NCI-H2029 treated with DMSO at 0.1 percent for 48 hours (cell line): ENCODE results near the gene KLHDC7B.

Experiments
- DNase-seq: peaks from one replicate; lab custom pipeline; 2025; lab: John Stamatoyannopoulos, UW

The KLHDC7B gene

DNA sequence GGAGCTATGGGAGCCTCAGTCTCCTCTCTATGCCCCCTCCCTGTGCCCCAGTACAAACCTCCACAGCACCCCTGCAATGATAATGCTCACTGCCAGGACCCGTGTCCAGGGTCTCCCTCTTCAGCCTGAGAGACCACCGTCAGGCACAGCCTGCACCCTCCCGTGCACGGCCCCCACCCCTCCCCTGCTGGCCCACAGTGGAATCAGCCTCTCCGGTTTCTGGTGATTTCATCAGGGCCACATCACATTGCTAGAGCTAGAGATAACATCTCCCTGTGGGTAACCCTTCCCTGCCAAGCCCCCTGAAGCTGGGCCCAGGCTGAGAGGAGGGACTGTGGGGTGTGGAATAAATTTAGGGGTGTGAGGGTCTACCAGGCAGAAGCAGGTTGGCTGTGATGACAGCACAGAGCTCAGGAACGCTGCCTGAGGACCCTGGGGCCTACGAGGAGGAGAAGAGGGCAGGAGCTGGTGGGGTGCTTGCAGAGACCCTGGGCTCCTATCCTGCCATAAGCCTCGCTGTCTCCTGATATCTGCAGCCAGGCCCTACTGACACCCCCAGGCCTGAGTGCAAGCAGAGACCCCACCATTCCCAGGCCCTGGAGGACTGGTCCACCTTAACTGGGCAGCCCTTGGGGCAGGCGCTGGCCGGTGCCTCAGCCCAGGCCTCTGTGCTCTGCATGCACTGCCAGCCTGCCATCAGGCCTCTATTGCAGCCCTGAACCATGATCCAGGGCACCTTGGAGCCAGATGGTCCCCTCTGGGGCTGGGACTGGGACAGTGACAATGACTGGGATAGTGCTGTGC, at the start of gene KLHDC7B:
KLHDC7B (plus strand) TSS at position 378 of the 804 bp plus-strand sequence; CDS start at position 723, 345 bp downstream.
- DNase-seq = no peak

DNA sequence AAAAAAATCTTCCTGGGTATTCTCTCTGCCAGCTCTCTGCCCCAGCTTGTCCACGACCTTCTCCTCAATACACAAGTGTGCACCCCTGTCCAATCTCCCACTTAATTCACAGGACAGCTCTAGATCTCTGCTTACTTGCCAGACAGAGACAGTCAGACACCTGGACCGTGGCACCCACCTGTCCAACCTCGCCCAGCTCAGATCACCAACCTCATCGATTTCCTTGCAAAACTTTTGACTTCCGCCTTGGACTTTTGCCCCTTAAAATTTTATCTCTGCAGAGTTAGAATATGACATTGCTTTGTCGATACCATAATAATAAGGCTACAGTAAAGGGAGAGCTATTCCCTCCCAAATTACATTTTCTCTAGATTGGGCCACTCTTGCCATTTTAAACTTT, 48.6 kb upstream of the KLHDC7B start:
- no peak for DNase-seq

DNA sequence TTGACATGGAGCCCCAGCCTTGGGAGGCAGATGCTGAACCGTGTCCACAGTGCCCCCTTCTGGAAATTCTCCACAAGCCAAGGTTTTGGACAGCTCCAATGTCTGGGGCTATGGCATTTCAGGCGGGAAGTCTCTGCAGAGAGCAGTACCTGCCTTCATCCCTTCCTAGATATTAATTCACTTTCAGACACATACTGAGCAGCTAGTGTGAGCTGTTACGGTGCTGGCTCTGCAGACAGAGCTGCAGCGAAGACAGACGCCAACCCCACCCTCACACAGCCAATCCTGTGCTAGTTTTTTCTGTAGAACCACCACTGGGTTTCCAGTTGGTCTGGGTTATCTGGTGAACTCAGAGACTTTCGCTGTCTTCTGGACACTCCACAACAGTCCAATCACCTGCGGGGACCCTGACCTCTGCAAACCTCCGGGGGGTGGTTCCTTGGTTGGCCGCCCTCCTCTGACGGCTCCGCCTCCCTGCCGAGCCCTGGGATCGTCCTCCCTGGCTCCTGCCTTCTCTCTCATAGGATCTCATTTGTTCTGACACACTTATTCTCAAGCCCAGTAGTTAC, 47.3 kb upstream of the KLHDC7B start:
- DNase-seq = peak; percentile 29

DNA sequence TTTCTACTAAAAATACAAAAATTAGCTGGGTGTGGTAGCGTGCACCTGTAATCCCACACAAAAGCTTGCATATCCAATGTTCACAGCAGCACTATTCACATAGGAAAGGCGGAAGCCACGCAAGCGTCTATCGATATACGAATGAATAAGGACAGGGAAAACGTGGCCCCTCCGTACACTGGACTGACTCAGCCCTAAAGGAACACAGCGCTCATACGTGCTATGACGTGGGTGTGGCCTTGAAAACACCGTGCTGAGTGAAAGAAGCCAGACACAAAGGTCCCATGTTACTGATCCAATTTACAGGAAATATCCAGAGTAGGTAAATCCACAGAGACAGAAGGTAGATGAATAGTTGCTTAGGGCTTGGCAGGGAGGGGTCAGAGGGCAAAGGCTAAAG, 45.2 kb upstream of the KLHDC7B start:
- DNase-seq = no peak

DNA sequence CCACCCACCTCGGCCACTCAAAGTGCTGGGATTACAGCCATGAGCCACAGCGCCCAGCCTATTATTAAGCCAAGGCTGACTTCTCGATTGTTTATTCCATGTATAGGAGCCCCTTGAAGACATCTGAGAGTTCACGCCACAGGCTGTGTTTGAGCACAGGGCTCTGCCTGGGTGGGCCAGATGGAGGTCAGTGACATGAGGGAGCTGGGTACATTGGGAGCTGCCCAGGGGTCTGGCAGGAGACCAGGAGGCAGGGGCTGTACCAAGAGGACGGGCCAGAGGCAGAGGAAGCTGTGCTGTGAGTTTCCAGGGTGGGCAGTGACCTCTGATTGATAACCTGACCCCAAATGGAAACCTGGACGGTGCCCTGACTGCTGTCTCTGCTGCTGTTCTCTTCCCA, 43.6 kb upstream of the KLHDC7B start:
- no peak for DNase-seq

DNA sequence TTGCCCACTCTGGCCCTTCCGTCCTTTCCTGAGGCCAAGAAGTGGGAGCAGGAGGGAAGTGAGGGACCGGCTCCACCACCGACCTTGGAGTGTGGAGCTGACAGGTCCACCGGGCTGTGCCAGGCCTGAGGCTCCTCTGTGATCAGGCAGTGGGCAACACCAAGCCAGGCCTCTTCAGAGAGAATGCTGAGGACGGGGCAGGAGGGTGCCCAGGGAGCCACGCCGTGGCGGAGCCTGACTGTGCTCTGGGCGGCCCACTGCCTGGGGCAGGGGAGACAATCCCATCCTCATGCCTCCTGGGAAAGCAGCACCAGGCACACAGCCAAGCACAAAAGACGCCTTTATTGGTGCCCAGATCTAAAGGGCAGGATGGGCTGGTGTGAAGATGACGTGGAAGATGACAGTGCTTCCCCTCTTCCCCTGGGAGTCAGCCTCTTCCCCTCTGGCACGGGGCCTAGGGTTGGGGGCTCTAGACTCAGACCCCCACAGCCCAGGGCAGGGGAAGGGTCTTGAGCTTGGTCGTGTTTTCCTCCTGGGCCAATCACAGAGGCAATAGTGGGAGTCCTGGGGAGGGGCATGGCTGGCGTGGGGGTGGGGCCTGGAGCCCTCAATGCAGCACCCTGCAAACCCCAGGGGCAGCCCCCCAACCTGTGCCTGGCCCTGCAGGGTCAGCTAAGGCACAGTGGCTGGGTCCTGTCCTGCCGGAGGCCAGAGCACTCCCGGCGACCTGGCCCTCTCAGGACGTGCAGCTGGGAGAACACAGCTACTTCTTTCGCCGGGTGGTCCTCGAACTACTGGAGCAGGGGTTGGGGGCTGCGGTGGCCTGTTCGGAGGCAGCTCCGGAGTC, 42.8 kb upstream of the KLHDC7B start:
- no peak for DNase-seq

DNA sequence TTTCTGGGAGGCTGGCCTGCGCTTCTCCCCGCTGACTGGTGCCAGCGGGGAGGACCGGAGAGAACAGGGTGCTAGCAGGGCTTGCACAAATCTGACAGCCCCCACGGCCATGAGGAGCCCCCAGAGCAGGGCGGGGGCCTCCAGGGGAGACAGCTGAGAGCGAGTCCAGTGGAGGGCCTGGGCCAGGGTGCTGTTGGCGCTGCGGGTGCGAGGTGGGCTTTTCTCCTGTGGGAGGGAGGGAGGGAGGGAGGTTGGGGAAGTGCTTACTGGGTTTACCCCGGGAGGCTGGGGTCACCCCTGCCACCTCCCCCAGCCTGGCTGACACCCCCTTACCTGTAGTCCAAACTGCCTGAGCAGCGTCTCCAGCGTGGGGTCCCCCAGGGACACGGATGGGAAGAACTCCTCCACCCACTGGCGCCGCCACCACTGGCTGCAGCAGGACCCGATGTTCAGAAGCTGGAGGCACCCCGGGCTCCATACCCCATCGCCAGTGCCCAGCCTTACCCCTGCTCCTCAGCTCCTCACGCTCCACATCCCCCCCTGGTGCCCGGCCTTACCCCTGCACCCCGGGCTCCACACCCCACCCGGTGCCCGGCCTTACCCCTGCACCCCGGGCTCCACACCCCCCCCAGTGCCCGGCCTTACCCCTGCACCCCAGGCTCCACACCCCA, 42.1 kb upstream of the KLHDC7B start:
- no peak for DNase-seq

DNA sequence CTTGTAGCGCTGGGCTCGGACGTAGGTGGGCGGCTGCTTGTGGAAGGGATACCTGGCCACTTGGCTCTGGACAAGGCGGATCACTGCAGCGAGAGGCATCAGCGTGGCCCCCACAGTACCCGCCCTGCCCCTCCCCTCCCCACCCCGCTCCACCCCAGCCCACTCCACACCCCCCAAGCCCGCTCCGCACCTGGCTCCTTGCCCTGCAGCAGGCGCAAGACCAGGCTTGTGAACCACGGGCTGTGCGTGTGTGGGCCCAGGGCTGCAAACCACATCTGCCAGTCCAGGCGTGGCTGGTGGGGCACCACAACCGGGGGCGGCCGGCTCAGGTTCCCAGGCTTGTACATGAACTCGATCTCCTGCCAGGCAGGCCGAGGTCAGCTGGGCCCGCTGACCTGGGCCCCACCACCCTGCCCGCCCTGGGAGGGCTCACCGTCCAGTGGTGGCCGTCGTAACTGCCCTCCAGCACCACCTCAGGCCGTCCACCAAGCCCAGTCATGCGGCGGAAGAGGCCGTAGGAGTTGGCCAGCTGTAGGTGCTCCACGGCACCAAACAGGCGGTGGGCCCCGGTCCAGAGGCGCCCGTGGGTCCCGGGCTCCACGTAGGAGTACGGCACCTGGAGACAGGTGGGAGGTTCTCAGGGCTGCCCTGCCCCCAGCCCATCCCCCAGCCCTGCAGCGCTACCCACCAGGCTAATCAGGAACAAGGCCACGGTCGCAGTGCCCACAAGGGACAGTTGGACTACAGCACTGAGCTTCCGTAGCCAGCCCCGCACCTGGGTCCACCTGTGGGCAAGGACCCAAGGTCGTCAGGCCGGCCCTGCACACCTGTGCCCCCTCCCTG, 41.1 kb upstream of the KLHDC7B start:
- DNase-seq = no peak

DNA sequence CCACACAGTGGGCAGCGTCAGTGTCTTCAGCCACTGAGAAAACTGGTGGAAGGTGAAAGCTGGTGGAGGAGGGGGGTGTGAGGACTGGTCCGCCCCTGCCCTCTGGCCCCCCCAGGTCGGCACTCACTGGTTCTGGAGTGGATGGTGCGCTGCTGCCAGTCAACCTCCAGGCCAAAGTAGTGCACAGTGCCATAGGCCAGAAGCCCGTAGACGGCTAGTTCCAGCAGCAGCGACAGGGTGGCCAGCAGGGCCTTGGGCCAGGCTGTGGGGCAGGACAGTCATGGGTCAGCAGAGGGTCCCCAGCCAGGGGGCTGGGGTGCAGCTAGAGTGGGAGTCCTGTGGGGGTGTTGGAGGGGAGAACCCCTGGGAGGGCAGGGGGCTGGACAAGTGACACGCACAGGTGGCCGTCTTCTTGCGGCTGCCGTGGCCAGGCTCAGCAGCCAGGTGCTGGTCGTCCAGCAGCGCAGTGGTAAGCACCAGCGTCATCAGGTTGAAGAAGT, 40.4 kb upstream of the KLHDC7B start:
- DNase-seq = no peak

DNA sequence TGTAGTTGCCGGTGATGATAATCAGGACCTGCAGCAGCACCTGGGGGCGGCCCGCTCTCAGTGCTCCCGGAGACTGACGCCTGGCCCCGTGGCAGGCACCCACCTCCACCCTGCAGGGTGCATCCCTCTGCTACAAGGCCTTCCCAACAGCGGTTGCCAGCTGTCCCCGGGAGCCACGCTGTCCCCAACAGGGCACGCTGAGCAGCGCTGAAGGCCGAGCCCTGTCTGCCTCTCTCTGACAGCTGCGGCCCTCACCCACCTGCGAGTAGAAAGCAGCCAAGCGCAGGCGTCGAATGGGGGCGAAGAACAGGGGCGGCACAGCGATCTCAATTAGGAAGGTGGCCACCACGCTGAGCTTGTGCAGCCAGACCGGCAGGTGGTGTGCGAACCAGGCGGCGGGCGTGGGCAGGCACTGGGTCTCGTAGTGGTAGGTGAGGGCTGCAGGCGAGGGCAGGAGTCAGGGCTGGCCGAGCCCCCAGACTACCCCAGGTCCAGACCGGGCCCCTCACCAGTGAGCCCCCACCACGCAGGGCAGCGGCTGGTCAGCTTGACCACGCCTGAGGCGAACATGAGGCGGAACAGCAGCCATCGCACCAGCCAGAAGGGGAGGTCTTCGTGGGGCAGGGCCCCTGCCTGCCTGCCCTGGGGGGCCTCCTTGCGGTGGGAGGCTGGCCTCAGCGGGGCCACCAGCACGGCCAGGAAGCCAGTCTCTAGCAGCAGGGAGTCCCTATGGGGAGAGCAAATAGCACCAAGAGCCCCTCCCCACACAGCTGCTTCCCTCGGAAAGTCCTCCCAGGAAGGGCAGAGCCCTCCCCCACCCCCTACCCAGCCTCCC, 39.7 kb upstream of the KLHDC7B start:
- DNase-seq = no peak

DNA sequence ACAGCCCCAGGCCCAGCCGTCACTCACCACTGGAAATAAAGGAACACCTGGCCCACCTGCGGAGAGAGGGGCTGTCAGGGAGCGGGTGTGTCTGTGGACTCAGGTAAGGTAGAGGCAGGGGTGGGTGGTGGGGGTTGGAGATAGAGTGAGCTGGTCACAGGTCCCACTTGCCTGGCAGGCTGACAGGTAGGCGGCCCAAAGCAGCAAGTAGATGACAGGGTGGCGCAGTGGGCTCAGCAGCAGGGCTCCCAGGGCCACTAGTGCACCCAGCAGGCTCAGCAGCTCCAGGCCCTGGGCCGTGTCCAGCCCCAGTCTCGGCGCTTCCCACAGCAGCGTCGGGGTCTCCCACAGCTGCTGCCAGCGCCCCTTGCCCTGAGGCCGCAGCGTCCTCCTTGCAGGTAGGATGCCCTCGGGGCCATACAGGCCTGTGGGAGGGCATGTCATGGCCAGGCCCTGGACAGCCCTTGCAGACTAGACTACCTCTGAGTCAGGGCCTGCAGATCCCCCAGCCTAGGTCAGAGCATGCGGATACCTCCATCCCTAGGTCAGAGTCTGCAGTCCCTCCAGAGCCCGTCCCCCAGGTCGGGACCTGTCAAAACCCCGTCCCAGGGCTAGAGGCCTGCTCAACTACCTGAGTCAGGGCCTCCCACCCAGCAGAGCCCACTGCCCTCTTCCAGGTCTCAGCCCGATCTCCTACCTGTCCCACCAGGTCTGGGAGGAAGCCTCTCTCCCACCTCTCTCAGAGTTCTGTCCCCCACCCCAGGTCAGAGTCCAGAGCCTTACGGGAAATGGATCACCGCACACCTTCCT, 38.9 kb upstream of the KLHDC7B start:
- no peak for DNase-seq

DNA sequence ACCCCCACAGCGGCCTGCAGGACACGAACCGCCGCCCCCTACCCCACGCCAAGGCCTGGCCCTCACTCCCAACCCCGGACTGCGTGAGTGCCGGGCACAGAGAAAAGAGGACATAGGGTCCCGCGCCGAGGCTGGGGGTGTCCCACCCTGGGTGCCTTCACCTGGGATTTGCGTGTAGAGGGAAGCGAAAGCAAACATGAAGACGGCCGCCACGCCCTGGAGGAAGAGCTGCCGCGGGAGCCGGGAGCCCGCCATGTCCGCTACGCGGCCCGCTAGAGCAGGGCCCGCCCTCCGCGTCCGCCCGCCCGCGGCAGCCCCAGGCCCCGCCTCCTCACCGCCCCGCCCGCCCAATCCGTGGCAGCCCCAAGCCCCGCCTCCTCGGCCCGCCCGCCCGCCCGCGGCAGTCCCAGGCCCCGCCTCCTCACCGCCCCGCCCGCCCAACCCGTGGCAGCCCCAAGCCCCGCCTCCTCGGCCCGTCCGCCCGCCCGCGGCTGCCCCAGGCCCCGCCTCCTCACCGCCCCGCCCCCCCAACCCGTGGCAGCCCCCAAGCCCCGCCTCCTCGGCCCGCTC, 38.2 kb upstream of the KLHDC7B start, which contains the start of gene LMF2:
LMF2 (minus strand) TSS at position 282 of the 570 bp plus-strand sequence; CDS start at position 255, 27 bp downstream.
- no peak for DNase-seq

DNA sequence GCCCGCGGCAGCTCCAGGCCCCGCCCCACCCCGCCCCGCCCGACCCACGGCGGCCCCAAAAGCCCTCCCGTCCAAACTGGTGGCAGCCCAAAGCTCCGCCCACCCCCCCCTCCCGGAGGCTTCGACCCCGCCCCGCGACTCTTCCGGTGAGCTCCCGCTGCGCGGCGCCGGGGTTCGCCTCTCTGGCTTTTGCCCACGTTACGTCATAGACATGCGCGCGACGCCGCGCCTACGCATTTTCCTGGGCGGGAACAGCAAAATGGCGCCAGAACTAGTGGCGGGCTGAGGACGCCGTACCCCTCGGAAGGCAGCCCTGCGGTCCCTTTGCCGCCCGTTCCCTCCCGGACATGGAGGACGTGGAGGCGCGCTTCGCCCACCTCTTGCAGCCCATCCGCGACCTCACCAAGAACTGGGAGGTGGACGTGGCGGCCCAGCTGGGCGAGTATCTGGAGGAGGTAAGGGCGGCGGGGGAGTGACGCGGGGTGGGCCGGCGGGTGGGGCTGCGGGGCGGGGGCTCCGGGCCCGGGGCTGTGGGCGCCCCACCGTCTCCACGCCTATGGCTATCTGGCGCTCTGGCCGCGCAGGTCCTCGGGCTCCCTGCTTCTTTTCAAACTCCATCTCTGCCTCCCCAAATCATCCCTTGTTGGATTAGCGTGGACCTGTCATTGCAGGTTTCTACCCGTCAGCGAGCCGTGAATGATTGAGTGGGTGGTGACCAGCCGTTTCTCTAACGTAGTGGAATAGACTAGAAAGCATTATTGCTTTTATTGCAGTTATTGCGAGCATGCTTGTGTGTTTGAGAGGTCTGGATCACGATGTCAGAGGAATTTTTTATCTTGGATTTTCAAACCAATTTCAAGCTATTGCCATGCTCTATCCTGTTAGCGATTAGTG, 37.5 kb upstream of the KLHDC7B start, which contains the start of gene NCAPH2:
NCAPH2 (plus strand) TSS at position 234 of the 894 bp plus-strand sequence; CDS start at position 348, 114 bp downstream.
- peak; percentile 37 for DNase-seq

DNA sequence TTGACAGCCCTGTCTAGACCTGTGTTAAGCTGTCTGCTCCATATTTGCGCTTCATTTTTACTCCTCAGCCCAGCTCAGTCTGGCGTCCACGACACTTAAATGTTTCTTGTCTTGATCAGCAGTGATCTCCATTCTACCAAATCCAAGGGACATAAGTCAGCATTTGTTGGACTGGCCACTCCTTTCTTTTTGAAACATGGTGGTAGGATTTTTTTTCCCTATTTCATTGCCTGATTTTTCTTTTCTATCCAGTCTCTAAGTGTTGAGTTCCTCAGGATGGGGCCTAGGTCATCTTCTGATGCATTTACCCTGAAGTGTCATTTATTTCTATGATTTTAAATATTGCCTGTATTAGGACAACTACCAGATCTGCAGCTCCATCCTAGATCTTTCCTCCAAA, 36.8 kb upstream of the KLHDC7B start:
- DNase-seq = no peak

DNA sequence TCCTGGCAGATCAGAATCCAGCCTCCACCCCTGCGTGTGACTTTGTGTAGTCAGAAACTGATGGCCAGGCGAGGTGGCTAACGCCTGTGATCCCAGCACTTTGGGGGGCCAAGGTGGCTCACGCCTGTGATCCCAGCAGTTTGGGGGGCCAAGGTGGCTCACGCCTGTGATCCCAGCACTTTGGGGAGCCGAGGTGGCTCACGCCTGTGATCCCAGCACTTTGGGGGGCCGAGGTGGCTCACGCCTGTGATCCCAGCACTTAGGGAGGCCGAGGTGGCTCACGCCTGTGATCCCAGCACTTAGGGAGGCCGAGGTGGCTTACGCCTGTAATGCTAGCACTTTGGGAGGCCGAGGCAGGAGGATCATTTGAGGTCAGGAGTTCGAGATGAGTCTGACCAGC, 32.5 kb upstream of the KLHDC7B start:
- DNase-seq = no peak

DNA sequence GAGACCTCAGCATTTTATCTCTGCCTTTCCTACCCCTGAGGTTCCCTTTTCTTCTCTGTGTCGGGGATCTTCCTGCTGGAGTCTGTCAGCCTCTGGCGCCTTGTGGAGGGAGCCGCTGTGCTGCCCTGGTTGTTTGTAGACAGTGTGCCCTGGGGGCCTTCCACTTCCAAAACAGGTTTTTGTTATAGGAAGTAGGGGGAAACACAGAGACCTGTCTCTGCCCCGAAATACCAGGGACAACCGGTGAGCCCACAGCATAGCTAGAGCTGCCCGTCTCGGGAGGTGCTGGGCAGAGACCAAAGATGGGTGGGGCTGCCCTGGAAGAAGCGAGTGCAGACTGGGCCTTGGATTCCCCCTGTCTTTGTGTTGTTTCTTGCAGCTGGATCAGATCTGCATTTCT, 29.6 kb upstream of the KLHDC7B start:
- DNase-seq = no peak

DNA sequence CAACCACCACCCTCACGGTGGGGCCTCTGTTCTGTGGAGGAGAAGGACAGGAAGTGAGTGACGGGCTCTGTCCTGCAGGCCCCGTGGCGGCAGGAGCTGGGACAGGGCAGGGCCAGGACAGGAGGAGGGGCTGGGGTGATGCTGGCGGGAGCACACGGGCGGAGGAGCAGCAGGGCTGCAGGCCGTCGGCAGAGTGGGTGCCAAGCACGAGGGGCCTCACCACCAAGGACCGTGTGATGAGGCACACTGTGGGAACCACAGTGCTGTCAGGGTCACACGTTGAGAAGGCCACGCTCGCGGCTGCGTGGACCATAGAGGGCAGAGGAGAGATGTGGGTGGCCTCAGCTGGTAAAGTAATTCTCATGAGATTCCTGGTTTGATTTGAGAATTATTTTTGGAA, 28.8 kb upstream of the KLHDC7B start:
- DNase-seq = no peak
